WTC11 (cell line): ENCODE results near the gene VSNL1. TPM values are rescaled to one million over a fixed set of nuclear protein-coding genes. Genes with fewer than 3 reads are reported as not detected.
A peak's percentile ranks its signal among the peaks of the same experiment; 100 is the strongest.

ENCODE experiments used
- ATAC-seq: fragments of 200-7000 bp; cut with Tn5 transposase; 2 replicates; pipeline ENCODE4 v1.10.0; 2021; ENCODE audit warnings: mild to moderate bottlenecking, moderate library complexity
- CTCF ChIA-PET: fragments of 300-600 bp; sonication (Branson Sonifier 250); formaldehyde crosslinking; loops from one replicate; lab custom pipeline; 2021; ENCODE audit warnings: antibody characterized with exemption; lab: Charles Lee
- POLR2A ChIA-PET: fragments of 350-600 bp; sonication (Branson Sonifier 250); formaldehyde crosslinking; loops from one replicate; lab custom pipeline; 2021; ENCODE audit warnings: antibody characterized with exemption; lab: Charles Lee
- DNase-seq: peaks from one replicate; pipeline ENCODE4 v3.0.0; 2021; ENCODE audit warnings: low spot score
- H3K27ac Mint-ChIP-seq: 2 replicates; pipeline ENCODE4 v1.8.0; 2021; ENCODE audit warnings: mixed read lengths
- H3K27me3 Mint-ChIP-seq: 2 replicates; pipeline ENCODE4 v1.8.0; 2021; ENCODE audit warnings: low read depth, mild to moderate bottlenecking, moderate library complexity, mixed read lengths
- H3K36me3 Mint-ChIP-seq: 2 replicates; pipeline ENCODE4 v1.8.0; 2021; ENCODE audit warnings: mixed read lengths
- H3K4me1 Mint-ChIP-seq: 2 replicates; pipeline ENCODE4 v1.8.0; 2022; ENCODE audit warnings: mixed read lengths
- H3K4me3 Mint-ChIP-seq: 2 replicates; pipeline ENCODE4 v1.8.0; 2021; ENCODE audit warnings: mild to moderate bottlenecking, moderate library complexity, mixed read lengths
- H3K9me3 Mint-ChIP-seq: 2 replicates; pipeline ENCODE4 v1.8.0; 2021; ENCODE audit warnings: mixed read lengths
- CBFB ChIP-seq: sonication (generic); formaldehyde crosslinking; IDR thresholded peaks from 2 replicates; pipeline ENCODE4 v1.8.1; 2022; ENCODE audit warnings: mild to moderate bottlenecking, low read depth, missing genetic modification reagents
- ETV6 ChIP-seq: sonication (generic); formaldehyde crosslinking; IDR thresholded peaks from 2 replicates; pipeline ENCODE4 v1.8.1; 2022; ENCODE audit warnings: mild to moderate bottlenecking, missing genetic modification reagents
- GABPB1 ChIP-seq: sonication (generic); formaldehyde crosslinking; IDR thresholded peaks from 2 replicates; pipeline ENCODE4 v1.8.1; 2023; ENCODE audit warnings: mild to moderate bottlenecking, missing genetic modification reagents
- MXD4 ChIP-seq: fragments of 250-450 bp; sonication (Bioruptor Pico); IDR thresholded peaks from 2 replicates; pipeline ENCODE4 v1.8.0; 2021; ENCODE audit warnings: mild to moderate bottlenecking, moderate library complexity, borderline replicate concordance
- RORB ChIP-seq: fragments of 250-450 bp; sonication (Bioruptor Pico); IDR thresholded peaks from 2 replicates; pipeline ENCODE4 v1.9.0; 2021; ENCODE audit warnings: mild to moderate bottlenecking
- SMAD3 ChIP-seq: sonication (generic); formaldehyde crosslinking; IDR thresholded peaks from 2 replicates; pipeline ENCODE4 v1.8.0; 2022; ENCODE audit warnings: missing genetic modification reagents, mild to moderate bottlenecking, borderline replicate concordance
- SOX15 ChIP-seq: fragments of 250-450 bp; sonication (Bioruptor Pico); IDR thresholded peaks from 2 replicates; pipeline ENCODE4 v1.9.0; 2021; ENCODE audit warnings: mild to moderate bottlenecking
- TCF7 ChIP-seq: sonication (generic); formaldehyde crosslinking; IDR thresholded peaks from 2 replicates; pipeline ENCODE4 v1.8.0; 2022; ENCODE audit warnings: mild to moderate bottlenecking, low read depth, missing genetic modification reagents, moderate library complexity
- TEAD1 ChIP-seq: sonication (generic); formaldehyde crosslinking; IDR thresholded peaks from 2 replicates; pipeline ENCODE4 v1.8.0; 2022; ENCODE audit warnings: mild to moderate bottlenecking, missing genetic modification reagents
- TEAD4 ChIP-seq: sonication (generic); formaldehyde crosslinking; IDR thresholded peaks from 2 replicates; pipeline ENCODE4 v1.8.0; 2022; ENCODE audit warnings: mild to moderate bottlenecking, missing genetic modification reagents
- ZBTB21 ChIP-seq: sonication (generic); formaldehyde crosslinking; IDR thresholded peaks from 2 replicates; pipeline ENCODE4 v1.8.1; 2023; ENCODE audit warnings: mild to moderate bottlenecking, missing genetic modification reagents, borderline replicate concordance
- ZNF219 ChIP-seq: sonication (generic); formaldehyde crosslinking; IDR thresholded peaks from 2 replicates; pipeline ENCODE4 v1.8.0; 2023; ENCODE audit warnings: missing genetic modification reagents, mild to moderate bottlenecking, borderline replicate concordance
- ZNF396 ChIP-seq: fragments of 250-450 bp; sonication (Bioruptor Pico); IDR thresholded peaks from 2 replicates; pipeline ENCODE4 v1.8.0; 2021; ENCODE audit warnings: mild to moderate bottlenecking, moderate library complexity, borderline replicate concordance
- ZSCAN18 ChIP-seq: fragments of 250-450 bp; sonication (Bioruptor Pico); IDR thresholded peaks from 2 replicates; pipeline ENCODE4 v2.1.2; 2022; ENCODE audit warnings: mild to moderate bottlenecking, moderate library complexity
- total RNA-seq: library from RNA; stranded (reverse); gene quantifications from 3 replicates; pipeline ENCODE4 v1.2.3, GENCODE V29; 2021
- TF ChIP-seq, protein P1 (sequence below): fragments of 250-450 bp; sonication (Bioruptor Pico); IDR thresholded peaks from 2 replicates; pipeline ENCODE4 v1.9.0; 2021; ENCODE audit warnings: moderate library complexity, mild to moderate bottlenecking, inconsistent platforms, borderline replicate concordance
- TF ChIP-seq, protein P2 (sequence below): sonication (generic); formaldehyde crosslinking; IDR thresholded peaks from 2 replicates; pipeline ENCODE4 v1.8.1; 2022; ENCODE audit warnings: low read depth, mild to moderate bottlenecking, moderate library complexity, missing genetic modification reagents, borderline replicate concordance
- TF ChIP-seq, protein P3 (sequence below): sonication (generic); formaldehyde crosslinking; IDR thresholded peaks from 2 replicates; pipeline ENCODE4 v1.8.1; 2023; ENCODE audit warnings: mild to moderate bottlenecking, missing genetic modification reagents, borderline replicate concordance
- TF ChIP-seq, protein P4 (sequence below): sonication (generic); formaldehyde crosslinking; IDR thresholded peaks from 2 replicates; pipeline ENCODE4 v1.8.1; 2022; ENCODE audit warnings: mild to moderate bottlenecking, moderate library complexity, missing genetic modification reagents
- TF ChIP-seq, protein P5 (sequence below): sonication (generic); formaldehyde crosslinking; IDR thresholded peaks from 2 replicates; pipeline ENCODE4 v1.8.0; 2022; ENCODE audit warnings: mild to moderate bottlenecking, missing genetic modification reagents
- TF ChIP-seq, protein P6 (sequence below): sonication (generic); formaldehyde crosslinking; IDR thresholded peaks from 2 replicates; pipeline ENCODE4 v1.8.1; 2023; ENCODE audit warnings: mild to moderate bottlenecking, missing genetic modification reagents, moderate library complexity

Gene VSNL1
- total RNA-seq, 1 experiment from 2014 or later: 78.4 TPM

GRCh38 chr2:17544256-17544655 lies 3.8 kb downstream of the VSNL1 start (continued):
- TF ChIP-seq, protein P1, sequence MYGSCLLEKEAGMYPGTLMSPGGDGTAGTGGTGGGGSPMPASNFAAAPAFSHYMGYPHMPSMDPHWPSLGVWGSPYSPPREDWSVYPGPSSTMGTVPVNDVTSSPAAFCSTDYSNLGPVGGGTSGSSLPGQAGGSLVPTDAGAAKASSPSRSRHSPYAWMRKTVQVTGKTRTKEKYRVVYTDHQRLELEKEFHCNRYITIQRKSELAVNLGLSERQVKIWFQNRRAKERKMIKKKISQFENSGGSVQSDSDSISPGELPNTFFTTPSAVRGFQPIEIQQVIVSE: no peak
- no peak for TF ChIP-seq TEAD4 (CRISPR knock-in tag)
- TF ChIP-seq MXD4 (CRISPR knock-in tag): no peak
- TF ChIP-seq TCF7 (CRISPR knock-in tag): no peak
- TF ChIP-seq SMAD3 (CRISPR knock-in tag): no peak
- TF ChIP-seq, protein P2, sequence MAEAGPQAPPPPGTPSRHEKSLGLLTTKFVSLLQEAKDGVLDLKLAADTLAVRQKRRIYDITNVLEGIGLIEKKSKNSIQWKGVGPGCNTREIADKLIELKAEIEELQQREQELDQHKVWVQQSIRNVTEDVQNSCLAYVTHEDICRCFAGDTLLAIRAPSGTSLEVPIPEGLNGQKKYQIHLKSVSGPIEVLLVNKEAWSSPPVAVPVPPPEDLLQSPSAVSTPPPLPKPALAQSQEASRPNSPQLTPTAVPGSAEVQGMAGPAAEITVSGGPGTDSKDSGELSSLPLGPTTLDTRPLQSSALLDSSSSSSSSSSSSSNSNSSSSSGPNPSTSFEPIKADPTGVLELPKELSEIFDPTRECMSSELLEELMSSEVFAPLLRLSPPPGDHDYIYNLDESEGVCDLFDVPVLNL (CRISPR knock-in tag): no peak
- TF ChIP-seq ZBTB21 (CRISPR knock-in tag): no peak
- TF ChIP-seq, protein P3, sequence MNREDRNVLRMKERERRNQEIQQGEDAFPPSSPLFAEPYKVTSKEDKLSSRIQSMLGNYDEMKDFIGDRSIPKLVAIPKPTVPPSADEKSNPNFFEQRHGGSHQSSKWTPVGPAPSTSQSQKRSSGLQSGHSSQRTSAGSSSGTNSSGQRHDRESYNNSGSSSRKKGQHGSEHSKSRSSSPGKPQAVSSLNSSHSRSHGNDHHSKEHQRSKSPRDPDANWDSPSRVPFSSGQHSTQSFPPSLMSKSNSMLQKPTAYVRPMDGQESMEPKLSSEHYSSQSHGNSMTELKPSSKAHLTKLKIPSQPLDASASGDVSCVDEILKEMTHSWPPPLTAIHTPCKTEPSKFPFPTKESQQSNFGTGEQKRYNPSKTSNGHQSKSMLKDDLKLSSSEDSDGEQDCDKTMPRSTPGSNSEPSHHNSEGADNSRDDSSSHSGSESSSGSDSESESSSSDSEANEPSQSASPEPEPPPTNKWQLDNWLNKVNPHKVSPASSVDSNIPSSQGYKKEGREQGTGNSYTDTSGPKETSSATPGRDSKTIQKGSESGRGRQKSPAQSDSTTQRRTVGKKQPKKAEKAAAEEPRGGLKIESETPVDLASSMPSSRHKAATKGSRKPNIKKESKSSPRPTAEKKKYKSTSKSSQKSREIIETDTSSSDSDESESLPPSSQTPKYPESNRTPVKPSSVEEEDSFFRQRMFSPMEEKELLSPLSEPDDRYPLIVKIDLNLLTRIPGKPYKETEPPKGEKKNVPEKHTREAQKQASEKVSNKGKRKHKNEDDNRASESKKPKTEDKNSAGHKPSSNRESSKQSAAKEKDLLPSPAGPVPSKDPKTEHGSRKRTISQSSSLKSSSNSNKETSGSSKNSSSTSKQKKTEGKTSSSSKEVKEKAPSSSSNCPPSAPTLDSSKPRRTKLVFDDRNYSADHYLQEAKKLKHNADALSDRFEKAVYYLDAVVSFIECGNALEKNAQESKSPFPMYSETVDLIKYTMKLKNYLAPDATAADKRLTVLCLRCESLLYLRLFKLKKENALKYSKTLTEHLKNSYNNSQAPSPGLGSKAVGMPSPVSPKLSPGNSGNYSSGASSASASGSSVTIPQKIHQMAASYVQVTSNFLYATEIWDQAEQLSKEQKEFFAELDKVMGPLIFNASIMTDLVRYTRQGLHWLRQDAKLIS (CRISPR knock-in tag): no peak
- TF ChIP-seq, protein P4, sequence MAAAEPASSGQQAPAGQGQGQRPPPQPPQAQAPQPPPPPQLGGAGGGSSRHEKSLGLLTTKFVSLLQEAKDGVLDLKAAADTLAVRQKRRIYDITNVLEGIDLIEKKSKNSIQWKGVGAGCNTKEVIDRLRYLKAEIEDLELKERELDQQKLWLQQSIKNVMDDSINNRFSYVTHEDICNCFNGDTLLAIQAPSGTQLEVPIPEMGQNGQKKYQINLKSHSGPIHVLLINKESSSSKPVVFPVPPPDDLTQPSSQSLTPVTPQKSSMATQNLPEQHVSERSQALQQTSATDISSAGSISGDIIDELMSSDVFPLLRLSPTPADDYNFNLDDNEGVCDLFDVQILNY: no peak
- TF ChIP-seq ZNF396: no peak

DNA sequence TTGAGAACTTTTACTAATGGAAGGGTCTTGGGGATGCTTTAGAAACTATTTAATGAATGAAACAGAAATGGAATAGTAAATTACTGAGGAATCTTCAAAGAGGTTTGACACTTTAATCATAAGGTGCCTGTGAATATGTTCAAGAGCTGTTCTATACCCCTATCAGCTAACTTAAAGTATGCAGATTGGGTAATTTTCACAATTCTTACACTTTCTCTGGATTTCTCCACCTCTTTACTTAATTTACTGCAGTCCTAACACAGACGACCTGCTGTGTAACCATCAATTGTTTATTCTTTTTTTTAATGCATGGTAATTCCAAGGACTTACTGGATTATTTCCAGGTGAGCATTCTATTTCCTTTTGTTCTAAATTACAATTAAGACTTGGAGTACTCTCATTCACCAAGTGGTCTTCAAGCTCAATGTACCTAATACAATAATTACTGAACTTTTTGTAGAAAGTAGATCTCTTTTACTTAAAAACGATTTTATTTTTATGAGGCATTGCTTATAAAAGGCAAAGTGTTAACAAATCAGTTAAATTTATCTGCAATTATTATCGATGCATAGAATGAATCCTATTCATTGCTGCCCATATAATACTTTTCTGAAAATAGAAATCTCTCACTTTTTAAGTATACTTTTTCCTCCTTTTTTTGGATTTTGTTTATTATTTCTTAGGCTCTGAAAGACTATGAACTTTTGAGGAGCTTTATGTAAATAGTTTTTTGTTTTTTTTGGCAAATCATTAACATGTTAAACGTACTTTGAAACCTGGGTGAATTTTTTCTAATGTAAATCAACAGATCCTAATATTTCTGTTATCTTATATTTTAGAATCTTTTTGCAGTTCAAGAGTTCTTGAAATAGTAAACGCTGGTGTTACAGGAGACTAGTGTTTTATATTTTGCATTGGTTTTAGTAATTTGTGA lies 5.5 kb downstream of the VSNL1 start:
- no peak for DNase-seq
- ATAC-seq: no peak
- ChIA-PET CTCF (interaction anchor here (0.7 to 0.8 kb wide), 2 partner anchors 100 to 125 kb away, joined by 3 read pairs; no protein-coding TSS in a partner anchor), POLR2A (no interaction called here)
- H3K9me3 Mint-ChIP-seq: peaks cover 7% of the 10 kb centered on the region
- H3K27ac Mint-ChIP-seq: peak overlapping the region; percentile 93
- H3K36me3 Mint-ChIP-seq: peaks cover 17% of the 10 kb centered on the region
- peak overlapping the region; percentile 65 for H3K4me3 Mint-ChIP-seq
- H3K27me3 Mint-ChIP-seq: no peaks in the 10 kb centered on the region
- H3K4me1 Mint-ChIP-seq: peaks cover 75% of the 10 kb centered on the region
- TF ChIP-seq SOX15 (CRISPR knock-in tag) (no peak), CBFB (CRISPR knock-in tag) (no peak), ETV6 (CRISPR knock-in tag) (no peak), ZBTB21 (CRISPR knock-in tag) (no peak), SMAD3 (CRISPR knock-in tag) (no peak), GABPB1 (CRISPR knock-in tag) (no peak), RORB (CRISPR knock-in tag) (no peak), ZNF219 (CRISPR knock-in tag) (no peak), TEAD1 (CRISPR knock-in tag) (no peak), ZSCAN18 (no peak)
- TF ChIP-seq, protein P1: no peak
- TF ChIP-seq, protein P5, sequence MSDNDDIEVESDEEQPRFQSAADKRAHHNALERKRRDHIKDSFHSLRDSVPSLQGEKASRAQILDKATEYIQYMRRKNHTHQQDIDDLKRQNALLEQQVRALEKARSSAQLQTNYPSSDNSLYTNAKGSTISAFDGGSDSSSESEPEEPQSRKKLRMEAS (CRISPR knock-in tag): no peak
- TF ChIP-seq, protein P6, sequence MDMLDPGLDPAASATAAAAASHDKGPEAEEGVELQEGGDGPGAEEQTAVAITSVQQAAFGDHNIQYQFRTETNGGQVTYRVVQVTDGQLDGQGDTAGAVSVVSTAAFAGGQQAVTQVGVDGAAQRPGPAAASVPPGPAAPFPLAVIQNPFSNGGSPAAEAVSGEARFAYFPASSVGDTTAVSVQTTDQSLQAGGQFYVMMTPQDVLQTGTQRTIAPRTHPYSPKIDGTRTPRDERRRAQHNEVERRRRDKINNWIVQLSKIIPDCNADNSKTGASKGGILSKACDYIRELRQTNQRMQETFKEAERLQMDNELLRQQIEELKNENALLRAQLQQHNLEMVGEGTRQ (CRISPR knock-in tag): no peak
